GDM1 (cell line): ENCODE results near the gene SMAD3.
"Not testable (repeated sequence)": the region's sequence is repeated elsewhere in the genome, so short reads cannot be mapped to it uniquely, and the experiment has no call there.

Experiments
- DNase-seq: peaks from one replicate; lab custom pipeline; 2025; lab: John Stamatoyannopoulos, UW

The SMAD3 gene

GRCh38 chr15:67065531-67066005, at the start of gene SMAD3:
Gene SMAD3, plus strand, starts transcription at chr15:67065602. Its CDS starts 553 bp downstream, at chr15:67066155.
- DNase-seq = peak; percentile 18

DNA sequence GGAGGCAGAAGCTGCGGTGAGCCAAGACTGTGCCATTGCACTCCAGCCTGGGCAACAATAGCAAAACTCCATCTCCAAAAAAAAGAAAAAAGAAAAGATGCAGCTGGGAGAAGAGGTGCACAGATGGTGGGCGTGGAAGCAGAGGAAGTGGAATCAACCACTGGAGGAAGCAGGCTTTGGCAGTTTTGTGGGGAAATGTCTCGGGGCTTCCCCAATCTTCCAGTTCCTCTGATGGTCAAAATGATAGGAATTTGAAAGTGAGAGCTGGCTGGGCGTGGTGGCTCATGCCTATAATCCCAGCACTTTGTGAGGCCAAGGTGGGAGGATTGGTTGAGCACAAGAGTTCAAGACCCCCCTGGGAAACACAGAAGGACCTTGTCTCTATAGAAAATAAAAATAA, 48.1 kb upstream of the SMAD3 start:
- DNase-seq = peak; percentile 40

- no peak for DNase-seq
Observed at GRCh38 chr15:67018026-67018425, 47.4 kb upstream of the SMAD3 start.

- DNase-seq = no peak
Observed at GRCh38 chr15:67018441-67018840, 47.0 kb upstream of the SMAD3 start.

GRCh38 chr15:67019069-67019468, 46.3 kb upstream of the SMAD3 start:
- no peak for DNase-seq

- DNase-seq = no peak
Observed at GRCh38 chr15:67019884-67020520, 45.4 kb upstream of the SMAD3 start.

DNA sequence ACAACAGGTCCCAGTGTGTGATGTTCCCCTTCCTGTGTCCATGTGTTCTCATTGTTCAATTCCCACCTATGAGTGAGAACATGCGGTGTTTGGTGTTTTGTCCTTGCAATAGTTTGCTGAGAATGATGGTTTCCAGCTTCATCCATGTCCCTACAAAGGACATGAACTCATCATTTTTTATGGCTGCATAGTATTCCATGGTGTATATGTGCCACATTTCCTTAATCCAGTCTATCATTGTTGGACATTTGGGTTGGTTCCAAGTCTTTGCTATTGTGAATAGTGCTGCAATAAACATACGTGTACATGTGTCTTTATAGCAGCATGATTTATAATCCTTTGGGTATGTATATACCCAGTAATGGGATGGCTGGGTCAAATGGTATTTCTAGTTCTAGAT, 44.7 kb upstream of the SMAD3 start:
- not testable (repeated sequence) for DNase-seq

DNA sequence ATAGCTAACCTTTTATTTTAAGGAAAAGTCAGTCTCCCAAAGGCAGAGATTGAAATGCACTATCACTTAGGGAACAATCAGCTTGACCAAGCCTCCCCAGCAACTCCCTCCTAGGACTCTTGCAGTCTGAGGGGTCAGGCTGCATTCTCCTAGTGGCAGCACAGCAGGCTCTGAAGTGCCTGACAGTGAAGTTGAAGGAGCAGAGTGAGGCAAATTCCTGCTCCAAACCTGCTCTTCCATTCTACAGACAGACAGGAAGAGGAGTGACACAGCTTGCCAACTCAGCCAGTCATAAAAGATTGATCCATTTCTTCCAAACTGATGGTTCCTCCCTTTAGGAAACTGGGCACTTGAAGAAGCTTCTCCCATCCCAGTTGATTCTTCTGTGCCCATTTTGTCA, 43.9 kb upstream of the SMAD3 start:
- DNase-seq = no peak

- no peak for DNase-seq
Observed at GRCh38 chr15:67022587-67023105, 42.8 kb upstream of the SMAD3 start.

DNA sequence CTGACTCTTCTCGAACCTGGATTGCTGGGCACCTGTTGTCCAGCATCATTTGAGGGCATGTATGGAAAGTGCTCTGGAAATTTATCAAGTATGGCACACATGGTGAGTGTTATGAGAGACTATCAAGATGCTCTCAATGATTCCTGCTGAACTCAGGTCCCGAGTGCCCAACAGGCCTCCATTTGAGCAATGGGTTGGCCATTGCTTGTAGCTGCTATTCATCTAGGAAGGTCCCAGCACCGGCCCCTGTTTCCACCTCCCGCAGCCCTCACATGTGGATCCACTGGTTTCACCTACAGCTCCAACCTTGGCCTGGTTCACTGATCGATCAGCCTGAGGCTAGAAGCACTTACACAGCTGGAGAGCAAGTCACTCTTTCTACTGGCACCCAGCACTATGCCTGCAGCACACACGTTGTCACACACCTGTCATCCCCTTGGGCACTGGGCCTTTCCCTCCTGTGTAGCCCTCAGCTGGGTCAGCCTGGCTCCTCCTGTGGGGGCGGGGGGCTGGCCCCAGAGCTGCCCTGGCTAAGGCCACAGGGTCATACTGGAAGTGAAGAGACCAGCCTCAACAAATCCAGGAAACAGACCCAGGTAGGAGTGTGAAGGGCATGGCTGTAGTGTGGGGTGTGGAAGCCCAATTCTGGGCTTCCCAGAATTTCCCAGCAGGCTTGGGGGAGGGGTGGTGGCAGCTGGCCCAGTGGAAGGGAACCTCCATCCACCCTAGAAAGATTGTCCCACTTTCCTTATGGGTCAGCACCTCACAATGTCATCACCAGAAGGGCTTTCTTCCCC, 41.7 kb upstream of the SMAD3 start:
- DNase-seq = no peak

DNA sequence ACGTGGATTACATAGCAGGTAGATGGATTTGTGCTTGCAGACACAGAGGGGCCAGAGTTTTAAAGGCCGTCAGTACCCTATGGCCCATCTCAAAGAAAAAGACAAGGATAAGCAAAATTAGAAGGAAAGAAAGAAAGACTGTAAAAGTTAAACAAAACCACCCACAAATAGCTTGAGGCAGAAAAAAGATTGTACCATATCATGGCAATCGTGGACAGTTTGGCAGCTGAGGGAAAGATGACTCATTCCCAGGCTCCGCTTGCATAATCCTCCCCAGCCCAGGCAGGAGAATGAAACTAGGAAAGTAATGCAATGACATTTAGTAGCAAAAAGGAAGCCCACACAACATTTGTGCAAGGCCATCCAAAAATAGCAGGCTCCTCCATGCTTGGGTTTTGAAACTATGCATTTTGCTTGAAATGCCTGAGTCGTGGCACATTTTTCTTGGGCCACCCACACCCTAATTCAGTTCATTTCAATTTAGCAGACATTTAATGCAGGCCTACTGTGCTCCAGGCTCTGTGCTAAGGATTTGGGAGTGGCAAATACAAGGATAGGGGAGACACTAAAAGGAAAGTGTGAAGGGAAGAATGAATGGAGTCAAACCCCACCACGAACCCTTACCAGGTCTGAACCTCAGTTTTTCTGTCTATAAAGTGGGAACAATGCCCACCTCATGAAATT, 40.9 kb upstream of the SMAD3 start:
- peak; percentile 59 for DNase-seq

DNA sequence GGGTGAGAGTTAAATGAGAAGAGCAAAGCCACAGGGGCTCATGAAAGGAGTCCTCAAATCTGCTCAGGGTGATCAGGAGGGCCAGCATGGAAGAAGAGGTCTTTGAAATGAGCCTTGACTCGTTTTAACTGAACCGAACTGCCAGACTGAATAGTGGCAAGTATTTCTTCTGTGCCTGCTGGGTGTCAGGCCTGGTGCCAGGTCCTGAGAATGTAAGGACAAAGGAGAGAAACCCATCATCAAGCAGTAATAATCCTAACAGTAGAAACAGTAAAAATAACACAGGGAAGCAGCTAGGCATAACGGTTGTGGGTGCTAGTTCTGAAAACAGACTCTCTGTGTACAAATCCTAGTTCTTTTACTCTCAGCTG, 40.4 kb upstream of the SMAD3 start:
- DNase-seq = no peak

GRCh38 chr15:67025719-67026609, 39.4 kb upstream of the SMAD3 start:
- DNase-seq = no peak

- no peak for DNase-seq
Observed at GRCh38 chr15:67026610-67026967, 38.8 kb upstream of the SMAD3 start.

- not testable (repeated sequence) for DNase-seq
Observed at GRCh38 chr15:67028440-67028839, 37.0 kb upstream of the SMAD3 start.

DNA sequence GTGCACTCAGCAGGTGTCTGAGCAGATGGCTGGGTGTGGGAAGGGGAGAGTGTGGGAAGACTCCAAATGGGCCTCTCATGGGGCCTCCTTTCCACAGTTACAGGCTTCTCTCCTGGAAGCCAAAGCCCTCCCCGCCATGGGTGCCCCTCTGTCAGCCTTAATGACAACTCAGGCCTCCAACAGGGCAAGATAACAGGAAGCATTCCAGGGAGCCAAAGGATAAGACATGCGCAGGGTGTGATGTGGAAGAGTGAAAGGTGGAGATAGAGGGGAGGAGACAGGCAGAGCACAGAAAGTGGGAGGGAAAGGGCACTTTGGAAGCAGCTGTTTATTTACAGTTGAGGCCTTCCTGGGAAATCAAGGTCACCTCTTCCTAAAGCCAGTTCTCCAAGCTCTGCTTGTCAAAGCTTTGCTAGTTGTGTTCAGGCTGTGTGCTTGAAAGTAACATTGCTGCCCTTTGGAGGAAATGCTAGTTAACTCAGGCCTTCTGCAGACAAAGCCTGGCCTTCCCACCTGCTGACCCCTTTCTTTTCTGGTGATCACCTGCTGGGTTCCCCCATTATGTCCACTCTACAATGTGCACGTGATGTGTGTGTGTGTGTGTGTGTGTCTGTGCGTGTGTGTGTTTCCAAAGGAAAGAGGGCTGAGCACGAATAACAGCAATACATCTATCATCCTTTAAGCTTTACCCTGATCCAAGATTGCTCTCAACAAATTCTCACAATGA, 35.2 kb upstream of the SMAD3 start:
- no peak for DNase-seq

DNA sequence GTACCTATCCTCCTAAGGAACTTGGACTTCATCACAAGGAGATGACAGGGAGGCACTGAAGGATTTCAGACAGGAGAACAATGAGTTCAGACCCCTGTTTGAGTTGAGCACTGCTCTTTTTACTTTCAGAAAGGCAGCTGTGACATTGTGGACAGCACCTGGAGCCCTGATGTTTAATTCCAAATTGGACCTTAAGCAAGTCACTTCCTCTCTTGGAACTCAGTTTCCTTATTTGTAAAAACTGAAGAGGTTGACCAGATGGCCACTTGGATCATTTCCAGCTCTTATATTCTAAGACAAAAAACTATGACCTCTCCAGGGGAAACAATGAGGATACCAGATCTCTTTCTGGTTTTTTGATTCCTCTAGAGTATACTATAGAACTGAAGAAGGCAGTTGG, 34.1 kb upstream of the SMAD3 start:
- no peak for DNase-seq

- DNase-seq = no peak
Observed at GRCh38 chr15:67032608-67033007, 32.8 kb upstream of the SMAD3 start.

DNA sequence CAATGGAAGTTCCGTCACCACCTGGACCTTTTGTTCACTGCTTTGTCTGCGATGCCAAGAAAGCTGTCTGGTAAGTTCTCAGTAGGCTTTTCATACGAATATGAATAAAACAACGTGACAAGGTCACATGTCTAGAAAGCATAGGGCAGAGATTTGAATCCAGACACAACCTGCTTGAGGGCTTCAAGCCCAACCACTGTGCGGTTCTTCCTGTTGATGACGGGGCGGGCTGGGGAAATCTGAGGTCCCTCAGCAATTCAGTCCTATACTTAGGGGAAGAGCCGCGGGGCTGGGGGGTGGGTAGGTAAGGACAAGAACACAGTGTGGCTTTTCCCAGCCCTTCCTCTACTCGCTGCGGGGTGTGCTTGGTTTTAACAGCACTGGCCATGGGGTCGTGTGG, 32.4 kb upstream of the SMAD3 start:
- no peak for DNase-seq

GRCh38 chr15:67033571-67034044, 31.8 kb upstream of the SMAD3 start:
- no peak for DNase-seq

- DNase-seq = no peak
Observed at GRCh38 chr15:67035886-67036285, 29.5 kb upstream of the SMAD3 start.
